ENCODE results near the gene INSIG2.
A peak's percentile ranks its signal among the peaks of the same experiment; 100 is the strongest.
"Not testable (repeated sequence)": the region's sequence is repeated elsewhere in the genome, so short reads cannot be mapped to it uniquely, and the experiment has no call there.

The INSIG2 gene

GRCh38 chr2:118089139-118089800 lies 999 bp downstream of the INSIG2 start:
- TF ChIP-seq, protein P1, sequence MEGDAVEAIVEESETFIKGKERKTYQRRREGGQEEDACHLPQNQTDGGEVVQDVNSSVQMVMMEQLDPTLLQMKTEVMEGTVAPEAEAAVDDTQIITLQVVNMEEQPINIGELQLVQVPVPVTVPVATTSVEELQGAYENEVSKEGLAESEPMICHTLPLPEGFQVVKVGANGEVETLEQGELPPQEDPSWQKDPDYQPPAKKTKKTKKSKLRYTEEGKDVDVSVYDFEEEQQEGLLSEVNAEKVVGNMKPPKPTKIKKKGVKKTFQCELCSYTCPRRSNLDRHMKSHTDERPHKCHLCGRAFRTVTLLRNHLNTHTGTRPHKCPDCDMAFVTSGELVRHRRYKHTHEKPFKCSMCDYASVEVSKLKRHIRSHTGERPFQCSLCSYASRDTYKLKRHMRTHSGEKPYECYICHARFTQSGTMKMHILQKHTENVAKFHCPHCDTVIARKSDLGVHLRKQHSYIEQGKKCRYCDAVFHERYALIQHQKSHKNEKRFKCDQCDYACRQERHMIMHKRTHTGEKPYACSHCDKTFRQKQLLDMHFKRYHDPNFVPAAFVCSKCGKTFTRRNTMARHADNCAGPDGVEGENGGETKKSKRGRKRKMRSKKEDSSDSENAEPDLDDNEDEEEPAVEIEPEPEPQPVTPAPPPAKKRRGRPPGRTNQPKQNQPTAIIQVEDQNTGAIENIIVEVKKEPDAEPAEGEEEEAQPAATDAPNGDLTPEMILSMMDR (IDR thresholded peaks at IDR 0.05; ENCODE audit: low read length, missing control alignments), result peak; percentile 18
- DNase-seq (ENCODE audit: low read depth), result peak; percentile 60
- H3K4me3 ChIP-seq (replicated peaks; ENCODE audit: low read depth, low read length), result peak overlapping the region; percentile 91

- no peak overlapping the region for H3K4me3 ChIP-seq (replicated peaks; ENCODE audit: low read depth, low read length)
- DNase-seq (ENCODE audit: low read depth), result no peak
- TF ChIP-seq, protein P1 (IDR thresholded peaks at IDR 0.05; ENCODE audit: low read length, missing control alignments), result no peak
Measured at GRCh38 chr2:118090387-118091139, 2.3 kb downstream of the INSIG2 start.

- H3K4me3 ChIP-seq (replicated peaks; ENCODE audit: low read depth, low read length), result no peak overlapping the region
- no peak for DNase-seq (ENCODE audit: low read depth)
- TF ChIP-seq, protein P1 (IDR thresholded peaks at IDR 0.05; ENCODE audit: low read length, missing control alignments), result no peak
Measured at GRCh38 chr2:118091140-118091478, 2.8 kb downstream of the INSIG2 start.

DNA sequence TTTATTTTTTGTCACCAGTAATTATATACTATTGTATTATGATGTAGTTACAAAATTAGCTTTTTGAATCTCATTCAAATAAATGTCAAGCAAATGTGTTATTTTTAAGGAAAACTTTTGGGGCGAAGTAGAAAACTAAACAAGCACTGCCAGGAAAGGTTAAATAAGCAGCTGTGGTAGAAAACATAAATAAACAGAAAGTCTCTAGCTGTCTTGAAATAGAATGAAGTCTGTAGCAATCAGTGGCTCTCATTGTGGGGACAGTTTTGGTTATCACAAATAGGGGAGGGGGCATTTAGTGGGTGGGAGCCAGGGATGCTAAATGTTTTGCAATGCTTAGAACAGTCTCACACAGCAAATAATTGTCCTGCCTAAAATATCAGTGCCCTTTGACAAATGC lies 3.4 kb downstream of the INSIG2 start:
- DNase-seq (ENCODE audit: low read depth), result no peak
- H3K4me3 ChIP-seq (replicated peaks; ENCODE audit: low read depth, low read length), result no peak overlapping the region
- TF ChIP-seq, protein P1 (IDR thresholded peaks at IDR 0.05; ENCODE audit: low read length, missing control alignments), result no peak

DNA sequence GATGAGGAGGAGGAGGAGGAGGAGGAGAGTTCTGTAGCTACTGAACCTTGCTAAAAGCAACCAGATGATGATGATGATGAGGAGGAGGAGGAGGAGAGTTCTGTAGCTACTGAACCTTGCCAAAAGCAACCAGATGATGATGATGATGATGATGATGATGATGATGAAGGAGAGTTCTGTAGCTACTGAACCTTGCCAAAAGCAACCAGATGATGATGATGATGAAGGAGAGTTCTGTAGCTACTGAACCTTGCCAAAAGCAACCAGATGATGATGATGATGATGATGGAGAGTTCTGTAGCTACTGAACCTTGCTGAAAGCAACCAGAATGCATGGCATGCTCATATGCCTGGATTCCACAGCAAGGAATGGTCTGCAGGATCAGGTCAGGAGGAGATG lies 5.8 kb downstream of the INSIG2 start:
- H3K4me3 ChIP-seq (replicated peaks; ENCODE audit: low read depth, low read length); DNase-seq (ENCODE audit: low read depth): not testable (repeated sequence)

DNA sequence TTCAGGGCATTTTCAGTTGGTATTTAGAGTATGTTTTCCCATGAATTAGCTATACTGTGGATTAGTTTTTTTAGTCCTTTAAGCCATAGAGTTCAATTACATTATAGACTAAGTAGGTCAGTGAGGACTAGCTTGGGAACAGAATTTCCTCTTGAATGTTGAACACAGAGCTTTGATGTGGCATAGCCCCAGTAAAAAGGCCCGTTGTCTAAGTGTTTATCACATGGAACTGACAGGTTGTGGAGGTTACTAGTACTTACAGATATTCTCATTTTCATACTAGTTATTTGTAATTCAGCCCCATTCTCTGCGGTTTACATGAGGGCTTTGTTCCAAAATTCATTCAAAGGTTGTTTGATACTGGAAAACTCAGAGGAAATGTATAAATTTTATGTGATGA lies 6.2 kb downstream of the INSIG2 start:
- no peak for DNase-seq (ENCODE audit: low read depth)
- H3K4me3 ChIP-seq (replicated peaks; ENCODE audit: low read depth, low read length), result no peak overlapping the region

GRCh38 chr2:118095610-118096009 lies 7.3 kb downstream of the INSIG2 start:
- H3K4me3 ChIP-seq (replicated peaks; ENCODE audit: low read depth, low read length), result no peak overlapping the region
- TF ChIP-seq, protein P1 (IDR thresholded peaks at IDR 0.05; ENCODE audit: low read length, missing control alignments), result no peak
- DNase-seq (ENCODE audit: low read depth), result peak; percentile 29

More for the DNA sequence above, 6.2 kb downstream of the INSIG2 start:
- TF ChIP-seq, protein P1 (IDR thresholded peaks at IDR 0.05; ENCODE audit: low read length, missing control alignments), result no peak

Measured in fibroblast of pulmonary artery (primary cell).